ENCODE measurements around the gene NCOA1.

The NCOA1 gene

GRCh38 chr2:24809316-24810007 is 318.4 kb downstream of the NCOA1 start:
- TF ChIP-seq CTCF (IDR thresholded peaks at IDR 0.05; ENCODE audit: control insufficient read depth, insufficient read depth, low read depth, low read length, missing control alignments) = no peak
- no peak for DNase-seq (ENCODE audit: low read depth)
- H3K4me3 ChIP-seq (ENCODE audit: control insufficient read depth, low read depth, low read length) = no peak overlapping the region

- H3K4me3 ChIP-seq (ENCODE audit: control insufficient read depth, low read depth, low read length) = no peak overlapping the region
- no peak for TF ChIP-seq CTCF (IDR thresholded peaks at IDR 0.05; ENCODE audit: control insufficient read depth, insufficient read depth, low read depth, low read length, missing control alignments)
- DNase-seq (ENCODE audit: low read depth) = no peak
Observed at GRCh38 chr2:24813691-24814137, 322.7 kb downstream of the NCOA1 start.

- DNase-seq (ENCODE audit: low read depth) = no peak
- TF ChIP-seq CTCF (IDR thresholded peaks at IDR 0.05; ENCODE audit: control insufficient read depth, insufficient read depth, low read depth, low read length, missing control alignments) = no peak
- no peak overlapping the region for H3K4me3 ChIP-seq (ENCODE audit: control insufficient read depth, low read depth, low read length)
Observed at GRCh38 chr2:24814516-24814915, 323.5 kb downstream of the NCOA1 start.

- H3K4me3 ChIP-seq (ENCODE audit: control insufficient read depth, low read depth, low read length) = no peak overlapping the region
- no peak for DNase-seq (ENCODE audit: low read depth)
- TF ChIP-seq CTCF (IDR thresholded peaks at IDR 0.05; ENCODE audit: control insufficient read depth, insufficient read depth, low read depth, low read length, missing control alignments) = no peak
Observed at GRCh38 chr2:24815171-24815570, 324.1 kb downstream of the NCOA1 start.

DNA sequence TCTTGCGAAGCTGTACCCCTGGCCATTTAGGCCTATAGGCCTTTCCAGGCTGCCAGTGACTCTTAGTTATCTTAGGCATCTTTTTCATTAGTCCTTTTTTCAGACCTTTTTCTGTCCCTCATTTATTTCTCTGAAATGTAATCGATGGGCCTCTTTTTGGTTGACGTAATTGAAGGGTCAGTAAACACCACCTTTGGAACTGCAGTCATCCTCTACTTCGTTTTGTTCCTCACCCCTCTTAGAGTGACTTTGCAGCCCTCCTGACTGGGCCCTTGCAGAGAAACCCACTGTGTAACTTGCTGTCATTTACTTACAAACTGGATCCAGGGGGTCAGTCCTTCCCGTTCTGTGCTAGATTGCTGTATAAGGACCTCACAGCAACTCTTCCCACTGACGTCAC is 325.4 kb downstream of the NCOA1 start:
- no peak for DNase-seq (ENCODE audit: low read depth)
- H3K4me3 ChIP-seq (ENCODE audit: control insufficient read depth, low read depth, low read length) = no peak overlapping the region
- no peak for TF ChIP-seq CTCF (IDR thresholded peaks at IDR 0.05; ENCODE audit: control insufficient read depth, insufficient read depth, low read depth, low read length, missing control alignments)

DNA sequence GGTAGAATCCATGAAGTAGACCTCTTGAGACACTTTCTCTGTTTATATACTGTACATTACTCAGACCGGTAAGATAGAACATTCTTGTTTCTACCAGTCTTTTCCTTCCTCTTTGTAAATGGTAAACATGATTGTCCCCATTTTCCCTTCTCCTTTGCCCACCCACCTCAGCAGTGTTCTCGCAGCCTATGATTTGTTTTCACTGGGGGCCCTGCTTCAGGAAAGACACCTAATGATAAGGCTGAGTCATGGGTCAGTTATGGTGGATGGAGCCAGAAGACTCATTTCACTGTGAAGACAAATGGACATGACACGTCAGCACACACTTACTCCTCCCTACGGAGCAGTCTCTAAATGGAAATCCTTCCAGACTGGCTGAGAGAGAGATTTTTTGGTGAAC is 325.8 kb downstream of the NCOA1 start:
- H3K4me3 ChIP-seq (ENCODE audit: control insufficient read depth, low read depth, low read length) = no peak overlapping the region
- peak; percentile 27 for DNase-seq (ENCODE audit: low read depth)
- TF ChIP-seq CTCF (IDR thresholded peaks at IDR 0.05; ENCODE audit: control insufficient read depth, insufficient read depth, low read depth, low read length, missing control alignments) = no peak

Data from AG09309 (cell line).